Esophagus squamous epithelium (tissue), 4 donors: ENCODE results near the gene BCL2.

Experiments used
- CTCF ChIP-seq, 6 experiments: fragments of 450-650 bp in 4 of 6; fragments of 200-600 bp in 2 of 6; sonication (generic) in 2 of 6; IDR thresholded peaks; one replicate each; pipeline ENCODE4 v1.5.1; 2016 to 2019; ENCODE audit warnings: antibody characterized with exemption in 6 of 6, mild to moderate bottlenecking in 4 of 6, moderate library complexity in 4 of 6
- POLR2A ChIP-seq, 4 donors: fragments of 450-650 bp; IDR thresholded peaks; one replicate each; pipeline ENCODE4 v1.6.1; 2017; ENCODE audit warnings: antibody characterized with exemption in 4 of 4, mild to moderate bottlenecking in 4 of 4, moderate library complexity in 3 of 4

GRCh38 chr18:63138436-63139340 lies 180.9 kb downstream of the BCL2 start:
- TF ChIP-seq CTCF (IDR thresholded peaks at IDR 0.05) (no peak), POLR2A (IDR thresholded peaks at IDR 0.05) (no peak)
